ENCODE data around the gene HENMT1.
A peak's percentile ranks its signal among the peaks of the same experiment; 100 is the strongest.
"Not testable (repeated sequence)": the region's sequence is repeated elsewhere in the genome, so short reads cannot be mapped to it uniquely, and the experiment has no call there.

The HENMT1 gene

GRCh38 chr1:108661030-108661609 is at the start of gene HENMT1:
HENMT1 (minus strand) TSS chr1:108661093; CDS start chr1:108659884, 1,209 bp downstream.
- peak; percentile 80 for DNase-seq

DNA sequence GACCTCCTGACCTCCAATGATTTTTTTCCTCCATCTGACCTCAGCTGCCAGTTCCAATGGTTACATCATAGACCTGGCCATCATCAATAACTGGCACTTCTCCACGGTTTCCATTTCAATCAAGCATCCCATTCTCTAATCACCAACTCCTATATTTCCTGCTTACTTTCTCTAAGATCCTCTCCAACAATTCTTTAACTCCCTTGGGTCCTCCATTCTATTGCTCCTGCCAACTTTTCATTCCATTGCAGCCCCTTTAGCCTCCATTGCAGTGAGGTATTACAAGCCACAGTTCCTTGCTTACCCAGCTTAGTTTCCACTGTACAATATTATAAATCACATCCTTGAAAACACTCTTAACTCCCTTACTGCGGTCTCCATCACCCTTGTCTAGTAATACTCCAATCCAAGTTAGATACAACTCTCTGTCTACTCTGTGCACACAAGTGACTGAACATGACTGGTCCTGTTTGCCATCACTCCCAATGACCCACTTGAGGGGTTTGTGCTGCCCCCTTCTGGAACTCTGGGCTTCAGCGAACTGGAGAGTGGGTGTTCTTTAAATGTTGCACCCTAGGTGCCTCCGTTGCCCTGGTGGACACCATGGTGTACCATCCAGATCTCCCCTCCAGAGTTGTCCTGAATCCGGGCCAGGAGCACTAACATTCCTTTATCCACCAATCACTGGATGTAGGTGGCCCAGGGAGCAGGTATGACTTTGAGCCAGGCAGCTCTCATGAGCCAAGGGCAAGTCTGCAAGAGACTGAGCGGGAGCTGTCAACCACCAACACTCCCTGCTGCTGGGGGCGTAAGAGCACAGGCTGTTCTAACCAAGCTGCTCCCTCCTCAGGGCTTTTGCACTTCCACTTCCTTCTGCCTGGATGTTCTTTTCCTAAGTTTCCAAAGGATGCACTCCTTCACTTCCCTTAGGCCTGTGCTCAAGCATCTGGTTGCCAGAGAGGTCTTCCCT is 48.1 kb upstream of the HENMT1 start:
- peak; percentile 63 for DNase-seq

- DNase-seq = no peak
Measured at GRCh38 chr1:108706643-108707042, 45.8 kb upstream of the HENMT1 start.

DNA sequence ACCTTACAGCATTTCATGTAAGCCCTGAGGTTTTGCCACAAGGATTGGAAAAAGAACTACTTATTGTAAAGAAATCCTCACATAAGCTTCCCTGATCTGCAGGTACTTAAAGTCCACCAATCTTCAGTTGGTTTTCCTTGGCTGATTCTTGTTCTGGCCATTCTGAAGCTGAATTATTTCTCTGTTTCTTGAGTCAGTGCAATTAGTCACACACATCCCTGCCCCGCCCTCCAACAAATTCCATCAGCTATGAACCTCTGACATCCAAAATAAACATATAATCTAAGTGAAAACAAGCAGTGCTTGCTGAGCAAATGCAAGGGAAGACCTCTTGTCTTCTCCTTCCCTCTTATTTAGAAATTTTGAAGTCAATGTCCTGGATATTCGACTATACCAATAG is 43.6 kb upstream of the HENMT1 start:
- no peak for DNase-seq

- DNase-seq = no peak
Measured at GRCh38 chr1:108703939-108704338, 43.0 kb upstream of the HENMT1 start.

GRCh38 chr1:108702109-108702508 is 41.2 kb upstream of the HENMT1 start:
- DNase-seq = not testable (repeated sequence)

GRCh38 chr1:108701176-108701849 is 40.4 kb upstream of the HENMT1 start:
- DNase-seq = no peak

DNA sequence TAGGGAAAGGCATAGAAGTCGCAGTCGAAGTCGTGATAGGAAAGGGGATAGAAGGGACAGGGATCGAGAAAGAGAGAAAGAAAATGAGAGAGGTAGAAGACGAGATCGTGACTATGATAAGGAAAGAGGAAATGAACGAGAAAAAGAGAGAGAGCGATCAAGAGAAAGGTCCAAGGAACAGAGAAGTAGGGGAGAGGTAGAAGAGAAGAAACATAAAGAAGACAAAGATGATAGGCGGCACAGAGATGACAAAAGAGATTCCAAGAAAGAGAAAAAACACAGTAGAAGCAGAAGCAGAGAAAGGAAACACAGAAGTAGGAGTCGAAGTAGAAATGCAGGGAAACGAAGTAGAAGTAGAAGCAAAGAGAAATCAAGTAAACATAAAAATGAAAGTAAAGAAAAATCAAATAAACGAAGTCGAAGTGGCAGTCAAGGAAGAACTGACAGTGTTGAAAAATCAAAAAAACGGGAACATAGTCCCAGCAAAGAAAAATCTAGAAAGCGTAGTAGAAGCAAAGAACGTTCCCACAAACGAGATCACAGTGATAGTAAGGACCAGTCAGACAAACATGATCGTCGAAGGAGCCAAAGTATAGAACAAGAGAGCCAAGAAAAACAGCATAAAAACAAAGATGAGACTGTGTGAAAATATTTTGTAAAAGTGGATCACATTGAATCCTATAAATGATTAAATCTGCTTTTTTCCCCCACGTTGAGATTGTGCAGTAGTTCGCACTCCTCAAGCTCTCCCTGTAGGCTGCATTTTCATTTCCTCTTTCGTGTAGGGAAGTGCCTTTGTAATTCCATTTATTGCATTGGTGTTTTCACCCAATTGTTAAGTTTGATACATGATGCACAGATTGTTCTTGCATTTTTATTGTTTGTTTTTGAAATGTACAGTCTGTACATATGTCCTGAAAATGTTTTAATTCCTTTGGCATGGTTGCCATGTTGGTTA is 38.8 kb upstream of the HENMT1 start:
- no peak for DNase-seq

DNA sequence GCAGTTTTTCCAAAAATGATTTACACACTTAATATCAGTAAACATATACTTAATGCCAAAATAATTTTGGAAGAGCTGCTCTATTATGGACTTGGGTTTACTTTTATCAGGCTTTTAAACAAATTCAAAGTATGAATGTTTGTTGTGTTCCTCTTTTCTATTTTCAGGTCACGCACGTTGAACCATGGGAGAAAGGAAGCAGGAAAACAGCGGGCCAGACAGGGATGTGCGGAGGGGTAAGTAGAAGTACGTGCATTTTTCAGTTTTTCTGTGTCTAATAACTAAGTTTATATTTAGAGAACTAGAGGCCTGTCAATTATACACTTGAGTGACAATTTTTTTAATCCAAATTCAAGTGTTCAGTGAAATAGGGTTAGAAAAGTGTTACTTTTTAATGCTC is 34.6 kb upstream of the HENMT1 start:
- no peak for DNase-seq

GRCh38 chr1:108692724-108693655 is 32.1 kb upstream of the HENMT1 start:
- DNase-seq = peak; percentile 84

GRCh38 chr1:108691942-108692723 is 31.2 kb upstream of the HENMT1 start, which contains the start of gene PRPF38B:
PRPF38B (plus strand) TSS chr1:108692310; CDS start chr1:108692592, 282 bp downstream.
- peak; percentile 91 for DNase-seq

- DNase-seq = no peak
Measured at GRCh38 chr1:108691128-108691941, 30.4 kb upstream of the HENMT1 start.

DNA sequence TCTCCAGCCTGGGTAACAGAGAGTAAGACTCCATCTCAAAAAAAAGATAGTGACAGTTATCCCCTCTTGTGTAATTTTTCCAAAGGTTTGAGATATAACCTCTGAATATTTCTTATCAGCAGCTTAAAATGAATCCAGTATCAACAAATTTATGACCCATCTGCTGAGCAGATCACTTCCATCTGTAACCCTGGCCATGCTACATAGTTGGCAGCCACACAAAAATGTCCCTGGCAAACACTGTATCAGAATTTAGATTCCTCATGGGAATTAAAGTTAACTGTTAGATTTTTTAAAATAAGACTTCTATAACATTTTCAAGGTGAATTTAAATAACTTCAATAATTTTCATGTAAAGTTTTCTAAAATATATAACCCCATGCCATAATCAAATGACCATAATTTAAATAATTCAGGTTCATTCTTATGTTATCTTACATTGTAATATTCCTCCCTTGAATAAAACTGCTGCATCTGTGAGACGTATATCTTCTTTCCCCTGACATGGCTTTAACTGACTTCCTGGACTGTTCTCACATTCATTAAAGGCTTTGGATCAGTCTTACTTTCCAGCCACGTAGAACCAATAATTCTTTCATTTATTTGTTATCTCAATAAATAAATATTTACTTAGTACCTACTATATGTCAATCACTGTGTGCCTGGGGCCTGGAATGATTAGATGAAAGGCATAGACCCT is 25.9 kb upstream of the HENMT1 start:
- no peak for DNase-seq

- DNase-seq = no peak
Measured at GRCh38 chr1:108685529-108685928, 24.6 kb upstream of the HENMT1 start.

DNA sequence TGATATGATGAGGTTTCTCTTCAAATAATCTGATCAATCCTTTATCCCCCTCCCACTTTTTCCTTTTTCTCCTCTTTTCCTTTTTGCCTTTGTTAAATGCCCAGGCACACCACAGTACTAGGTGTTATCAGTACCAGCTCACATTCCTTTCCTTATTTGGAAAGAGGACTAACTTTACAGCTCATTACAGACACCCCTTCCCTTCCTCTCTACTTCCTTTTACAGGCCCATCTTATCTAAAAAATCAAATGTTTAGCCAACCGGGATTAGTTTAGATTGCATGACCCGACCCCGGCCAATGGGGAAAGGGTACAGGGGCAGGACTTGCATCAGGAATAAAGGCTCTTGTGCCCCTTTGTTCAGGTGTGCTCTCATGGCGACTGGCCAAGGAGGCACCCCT is 20.8 kb upstream of the HENMT1 start:
- DNase-seq = not testable (repeated sequence)

- no peak for DNase-seq
Measured at GRCh38 chr1:108679586-108680213, 18.8 kb upstream of the HENMT1 start.

- no peak for DNase-seq
Measured at GRCh38 chr1:108678706-108679105, 17.8 kb upstream of the HENMT1 start.

DNA sequence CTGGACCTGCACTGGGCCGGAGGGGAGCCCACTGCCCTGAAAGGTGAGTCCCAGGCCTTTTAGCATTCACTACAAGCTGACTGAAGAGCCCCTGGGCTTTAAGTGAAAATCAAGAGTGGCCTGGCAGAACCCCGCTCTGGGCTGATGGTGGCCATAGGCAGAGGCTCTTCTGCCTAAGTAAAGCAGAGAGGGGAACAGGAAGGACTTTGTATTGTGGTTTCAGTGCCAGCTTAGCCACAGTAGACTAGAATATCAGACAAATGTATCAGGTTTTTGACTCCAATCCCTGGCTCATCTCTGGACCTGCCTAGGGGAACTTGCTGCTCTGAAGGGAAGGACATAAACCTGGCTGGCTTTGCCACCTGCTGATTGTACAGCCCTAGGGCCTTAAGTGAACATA is 10.2 kb upstream of the HENMT1 start:
- DNase-seq = no peak

Data from CD4-positive, alpha-beta T cell treated with Interferon gamma for 1 hour (primary cell).